Esophagus muscularis mucosa (tissue), 4 donors: ENCODE results near the gene CXCL12. TPM values are rescaled to one million over a fixed set of nuclear protein-coding genes. Genes with fewer than 3 reads are reported as not detected.

ENCODE experiments used
- DNase-seq: peaks from one replicate; pipeline ENCODE4 v3.0.0-alpha.2; 2017; ENCODE audit errors: extremely low spot score
- H3K27ac ChIP-seq, 4 donors: fragments of 200-600 bp; sonication (generic); replicated peaks in 1 of 4; 1 replicate in 3 of 4; 2 replicates in 1 of 4; pipeline ENCODE4 v1.5.1; 2016 to 2019; ENCODE audit warnings: mild to moderate bottlenecking in 1 of 4
- H3K27me3 ChIP-seq, 4 donors: fragments of 200-600 bp; sonication (generic); one replicate each; pipeline versions ENCODE4 v1.5.1 to v1.6.0; 2016 to 2019
- H3K36me3 ChIP-seq, 4 donors: fragments of 200-600 bp; sonication (generic); one replicate each; pipeline ENCODE4 v1.5.1; 2016 to 2019
- H3K4me1 ChIP-seq, 4 donors: fragments of 200-600 bp; sonication (generic); one replicate each; pipeline ENCODE4 v1.5.1; 2016 to 2019
- H3K4me3 ChIP-seq, 4 donors: fragments of 200-600 bp; sonication (generic); 1 replicate in 2 of 4; 2 replicates in 2 of 4; pipeline ENCODE4 v1.5.1; 2016 to 2019; ENCODE audit warnings: mild to moderate bottlenecking in 4 of 4, moderate library complexity in 1 of 4
- H3K9me3 ChIP-seq, 4 donors: fragments of 200-600 bp; sonication (generic); 1 replicate in 3 of 4; 2 replicates in 1 of 4; pipeline ENCODE4 v1.5.1; 2016 to 2019
- EP300 ChIP-seq: sonication (generic); formaldehyde crosslinking; IDR thresholded peaks from one replicate; pipeline ENCODE4 v1.6.1; 2017; ENCODE audit warnings: antibody characterized with exemption
- POLR2A ChIP-seq: fragments of 450-650 bp; IDR thresholded peaks from one replicate; pipeline ENCODE4 v1.6.1; 2017; ENCODE audit warnings: antibody characterized with exemption, moderate library complexity, mild to moderate bottlenecking, low read depth
- POLR2AphosphoS5 ChIP-seq, 2 donors: sonication (generic); formaldehyde crosslinking; IDR thresholded peaks; one replicate each; pipeline ENCODE4 v1.6.1; 2017; ENCODE audit warnings: antibody characterized with exemption in 2 of 2
- WGBS: methylation state at CpG from one replicate; pipeline ENCODE4 v1.1.5; 2018; 5-methylcytosine and 5-hydroxymethylcytosine counted together
- intact Hi-C: fragments of 100-400 bp; cut with DNase I; formaldehyde crosslinking; loops from one replicate; pipeline ENCODE4 v1.15.1; 2023
- total RNA-seq, 4 donors: library from RNA; depleted of rRNA; stranded (reverse); fragments of >200 nt; gene quantifications; one replicate each; pipeline versions ENCODE4 v1.1.0 to v1.2.1, GENCODE V29; 2016
- TF ChIP-seq, protein P1 (sequence below), 3 experiments: fragments of 200-600 bp in 2 of 3; fragments of 450-650 bp in 1 of 3; sonication (generic) in 2 of 3; IDR thresholded peaks; one replicate each; pipeline ENCODE4 v1.5.1; 2017 to 2019; ENCODE audit warnings: antibody characterized with exemption in 3 of 3, mild to moderate bottlenecking in 2 of 3, moderate library complexity in 1 of 3

CXCL12 gene
- total RNA-seq, 4 donors from 2014 or later, result 47.9 to 88.8 (median 51.8) TPM

DNA sequence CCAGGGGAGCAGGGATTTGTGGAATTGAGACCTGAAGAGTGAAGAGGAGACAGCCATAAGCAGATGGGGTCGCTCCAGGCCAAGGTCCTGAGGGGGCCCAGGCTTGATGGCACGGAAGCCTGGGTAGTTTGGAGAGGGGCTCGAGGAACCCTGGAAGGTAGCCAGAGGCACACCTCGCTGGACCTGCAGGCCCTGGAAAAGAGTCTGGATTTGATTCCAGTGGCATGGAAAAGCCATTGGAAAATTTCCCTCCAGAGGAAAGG, 31.8 kb downstream of the CXCL12 start:
- 98% methylated on average over 4 of the region's 4 CpGs for WGBS
- DNase-seq, result no peak
- Histone ChIP-seq H3K4me3 (no peak overlapping the region), H3K27ac (no peak overlapping the region), H3K9me3 (no peaks in the 10 kb centered on the region), H3K36me3 (no peaks in the 10 kb centered on the region), H3K27me3 (no peaks in the 10 kb centered on the region), H3K4me1 (peaks cover 10 to 15% (median 14%) of the 10 kb centered on the region in 4 donors)
- intact Hi-C loops, result no loop called here
- TF ChIP-seq POLR2AphosphoS5 (IDR thresholded peaks at IDR 0.05) (no peak), POLR2A (no peak), EP300 (no peak)
- TF ChIP-seq, protein P1, sequence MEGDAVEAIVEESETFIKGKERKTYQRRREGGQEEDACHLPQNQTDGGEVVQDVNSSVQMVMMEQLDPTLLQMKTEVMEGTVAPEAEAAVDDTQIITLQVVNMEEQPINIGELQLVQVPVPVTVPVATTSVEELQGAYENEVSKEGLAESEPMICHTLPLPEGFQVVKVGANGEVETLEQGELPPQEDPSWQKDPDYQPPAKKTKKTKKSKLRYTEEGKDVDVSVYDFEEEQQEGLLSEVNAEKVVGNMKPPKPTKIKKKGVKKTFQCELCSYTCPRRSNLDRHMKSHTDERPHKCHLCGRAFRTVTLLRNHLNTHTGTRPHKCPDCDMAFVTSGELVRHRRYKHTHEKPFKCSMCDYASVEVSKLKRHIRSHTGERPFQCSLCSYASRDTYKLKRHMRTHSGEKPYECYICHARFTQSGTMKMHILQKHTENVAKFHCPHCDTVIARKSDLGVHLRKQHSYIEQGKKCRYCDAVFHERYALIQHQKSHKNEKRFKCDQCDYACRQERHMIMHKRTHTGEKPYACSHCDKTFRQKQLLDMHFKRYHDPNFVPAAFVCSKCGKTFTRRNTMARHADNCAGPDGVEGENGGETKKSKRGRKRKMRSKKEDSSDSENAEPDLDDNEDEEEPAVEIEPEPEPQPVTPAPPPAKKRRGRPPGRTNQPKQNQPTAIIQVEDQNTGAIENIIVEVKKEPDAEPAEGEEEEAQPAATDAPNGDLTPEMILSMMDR (IDR thresholded peaks at IDR 0.05), result no peak

DNA sequence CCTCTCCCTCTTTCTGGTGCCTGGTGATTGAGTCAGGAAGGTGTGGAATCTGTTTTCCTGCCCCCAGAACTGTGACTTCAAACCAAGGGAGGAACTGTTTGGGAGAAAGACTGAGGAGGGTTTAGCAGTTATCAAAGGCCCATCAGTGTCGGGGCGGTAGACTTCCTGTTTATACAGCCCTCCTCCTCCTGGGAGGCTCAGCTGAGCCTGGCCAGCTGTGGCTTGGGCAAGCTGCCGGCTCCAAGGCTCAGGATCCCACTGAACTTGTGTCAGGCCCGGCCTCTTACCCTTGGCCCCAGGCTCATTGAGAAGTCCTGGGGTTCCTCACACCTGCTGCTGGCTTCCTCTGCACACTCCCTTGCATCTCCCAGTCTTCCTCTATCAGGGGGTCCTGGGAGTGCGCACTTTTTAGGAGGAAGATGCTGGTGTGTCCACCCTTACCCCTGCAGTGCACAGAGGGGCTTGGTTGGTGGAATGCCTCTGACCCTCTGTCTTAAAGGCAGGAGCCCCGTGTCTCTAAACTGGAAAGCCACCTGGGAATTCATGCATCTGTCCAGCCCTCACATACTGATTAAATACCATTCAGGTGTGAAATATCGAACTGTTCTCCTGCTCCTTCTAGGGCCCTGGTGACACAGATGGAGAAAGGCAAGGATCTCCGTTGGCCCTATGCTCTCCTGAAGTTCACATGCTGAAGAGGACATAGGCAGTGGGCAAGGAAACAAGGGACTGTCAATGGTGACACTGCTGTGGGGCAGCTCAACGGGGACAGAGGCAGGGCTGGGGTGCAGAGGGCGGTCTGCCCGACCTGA, 32.4 kb downstream of the CXCL12 start:
- peak overlapping the region in 1 of 4 donors; percentile 38 for H3K27ac ChIP-seq
- no peaks in the 10 kb centered on the region for H3K9me3 ChIP-seq
- intact Hi-C loops, result no loop called here
- 66% methylated on average over 9 of the region's 11 CpGs for WGBS
- no peak for DNase-seq
- H3K36me3 ChIP-seq, result peaks cover 0 to 3% (median 0%) of the 10 kb centered on the region in 4 donors
- no peaks in the 10 kb centered on the region for H3K27me3 ChIP-seq
- TF ChIP-seq, protein P1 (IDR thresholded peaks at IDR 0.05), result no peak
- no peak for TF ChIP-seq POLR2A
- TF ChIP-seq EP300, result no peak
- TF ChIP-seq POLR2AphosphoS5 (IDR thresholded peaks at IDR 0.05), result peak; percentile 10 to 30
- H3K4me1 ChIP-seq, result peaks cover 10 to 15% (median 13%) of the 10 kb centered on the region in 4 donors
- H3K4me3 ChIP-seq, result no peak overlapping the region

GRCh38 chr10:44348496-44348895, 36.4 kb downstream of the CXCL12 start:
- WGBS, result 96% methylated on average over 5 of the region's 5 CpGs

DNA sequence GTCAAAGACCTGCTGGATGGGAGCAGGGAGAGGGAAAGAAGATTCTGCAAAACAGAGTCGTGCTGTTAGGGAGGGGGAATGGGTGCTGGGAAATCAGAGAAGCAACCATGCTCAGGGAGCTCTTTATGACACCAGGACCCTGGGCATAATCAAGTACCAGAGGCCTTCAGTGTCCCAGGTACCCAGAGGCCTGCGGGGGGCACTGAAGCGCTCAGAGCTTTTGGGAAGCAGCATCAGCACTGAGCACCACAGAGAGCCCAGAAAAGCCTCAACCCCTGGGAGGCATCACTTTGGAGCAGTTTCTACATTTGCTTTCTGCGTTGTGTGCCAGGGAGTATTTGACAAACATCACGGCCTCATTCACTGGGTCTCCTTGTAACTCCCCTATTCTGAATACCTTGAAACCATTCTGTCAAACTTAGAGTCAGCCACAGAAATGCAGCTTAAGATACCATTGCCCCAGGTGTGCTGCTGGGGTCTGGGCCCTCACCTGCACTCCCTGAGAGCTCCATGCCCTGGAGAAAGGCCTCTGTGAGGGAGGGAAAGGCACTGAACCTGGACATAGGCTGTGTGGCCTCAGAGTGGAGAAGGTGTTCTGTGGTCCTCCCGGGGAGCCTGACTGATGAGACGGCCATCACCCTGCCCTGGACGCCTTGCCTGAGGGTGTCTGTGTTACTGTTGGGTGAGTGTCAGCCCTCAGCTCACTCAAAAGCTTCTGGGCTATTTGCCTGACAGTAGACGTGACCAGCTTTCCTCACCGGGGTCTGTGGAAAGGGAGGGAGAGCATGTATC, 37.1 kb downstream of the CXCL12 start:
- no peak overlapping the region for H3K4me3 ChIP-seq
- H3K4me1 ChIP-seq, result peaks cover 9 to 12% (median 11%) of the 10 kb centered on the region in 4 donors
- WGBS, result 84% methylated on average over 5 of the region's 10 CpGs
- no peak overlapping the region for H3K27ac ChIP-seq
- H3K9me3 ChIP-seq, result no peaks in the 10 kb centered on the region
- TF ChIP-seq POLR2A, result no peak
- TF ChIP-seq EP300, result no peak
- TF ChIP-seq POLR2AphosphoS5 (IDR thresholded peaks at IDR 0.05), result no peak
- TF ChIP-seq, protein P1 (IDR thresholded peaks at IDR 0.05), result no peak
- intact Hi-C loops, result no loop called here
- H3K27me3 ChIP-seq, result peaks cover 0 to 6% (median 0%) of the 10 kb centered on the region in 4 donors
- peaks cover 0 to 7% (median 0%) of the 10 kb centered on the region in 4 donors for H3K36me3 ChIP-seq
- no peak for DNase-seq

More at GRCh38 chr10:44348496-44348895, 36.4 kb downstream of the CXCL12 start:
- peaks cover 0 to 6% (median 0%) of the 10 kb centered on the region in 4 donors for H3K27me3 ChIP-seq
- intact Hi-C loops, result no loop called here
- H3K4me3 ChIP-seq, result no peak overlapping the region
- peaks cover 10 to 15% (median 13%) of the 10 kb centered on the region in 4 donors for H3K4me1 ChIP-seq
- no peak for DNase-seq
- peaks cover 0 to 7% (median 0%) of the 10 kb centered on the region in 4 donors for H3K36me3 ChIP-seq
- H3K27ac ChIP-seq, result no peak overlapping the region
- TF ChIP-seq POLR2AphosphoS5 (IDR thresholded peaks at IDR 0.05) (no peak), POLR2A (no peak)
- no peaks in the 10 kb centered on the region for H3K9me3 ChIP-seq

- peaks cover 0 to 6% (median 0%) of the 10 kb centered on the region in 4 donors for H3K27me3 ChIP-seq
- WGBS, result 72% methylated on average over 6 of the region's 6 CpGs
- peaks cover 0 to 7% (median 0%) of the 10 kb centered on the region in 4 donors for H3K36me3 ChIP-seq
- no peak overlapping the region for H3K27ac ChIP-seq
- no peak for DNase-seq
- no peaks in the 10 kb centered on the region for H3K9me3 ChIP-seq
- no peak overlapping the region for H3K4me3 ChIP-seq
- no peaks in the 10 kb centered on the region for H3K4me1 ChIP-seq
- intact Hi-C loops, result no loop called here
- TF ChIP-seq, protein P1 (IDR thresholded peaks at IDR 0.05), result no peak
- TF ChIP-seq EP300 (no peak), POLR2AphosphoS5 (IDR thresholded peaks at IDR 0.05) (no peak), POLR2A (no peak)
Observed at GRCh38 chr10:44344727-44345126, 40.2 kb downstream of the CXCL12 start.
